Stromal cell of bone marrow (primary cell): Measurements from ENCODE around the gene BICRA.
A peak's percentile ranks its signal among the peaks of the same experiment; 100 is the strongest.
"Not testable (repeated sequence)": the region's sequence is repeated elsewhere in the genome, so short reads cannot be mapped to it uniquely, and the experiment has no call there.

Experiments
- DNase-seq: peaks from one replicate; pipeline ENCODE4 v3.0.0-alpha.2; 2012; ENCODE audit warnings: low read depth

BICRA gene

DNA sequence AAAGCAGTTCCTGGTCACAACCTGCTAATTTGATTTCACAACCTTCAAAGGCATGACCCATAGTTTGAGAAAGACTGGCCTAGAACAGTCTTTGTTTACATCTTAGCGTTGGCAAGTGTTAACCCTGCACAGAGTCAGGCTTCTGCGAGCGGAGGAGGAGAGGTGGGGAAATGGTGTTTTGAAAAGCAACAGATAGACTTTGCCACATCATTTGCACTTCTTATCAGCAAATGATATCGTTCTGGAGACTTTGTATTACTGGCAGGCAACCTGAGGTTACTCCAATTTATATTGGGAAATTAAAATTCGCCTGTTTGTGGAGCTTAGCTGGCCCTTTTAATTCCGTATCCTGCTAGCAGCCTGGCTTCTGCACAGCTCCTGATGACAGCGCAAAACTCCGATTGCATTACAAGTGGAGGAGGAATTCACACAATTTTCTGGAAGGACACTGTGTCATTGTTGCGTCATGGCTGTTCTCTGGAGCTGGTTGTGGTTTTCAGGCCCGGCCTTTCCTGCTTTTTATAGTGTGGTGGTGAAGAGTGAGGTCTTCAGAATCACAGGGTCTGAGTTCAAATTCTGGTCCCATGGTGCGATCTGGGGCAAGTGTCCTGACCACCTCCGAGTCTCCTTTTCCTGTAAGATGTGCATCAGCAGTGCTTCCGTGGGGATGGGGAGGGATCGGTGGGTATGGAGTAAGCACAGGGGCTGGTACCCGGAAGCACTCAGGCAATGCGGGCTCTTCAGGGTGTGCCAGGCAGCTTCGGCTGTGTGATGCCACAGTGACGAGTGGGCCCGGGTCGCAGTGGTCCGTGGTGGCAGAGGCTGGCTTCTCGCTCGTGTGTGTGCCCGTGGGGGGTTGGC lies 55.2 kb downstream of the BICRA start:
- DNase-seq, result peak; percentile 100

GRCh38 chr19:47668556-47668955 lies 59.6 kb downstream of the BICRA start:
- DNase-seq, result not testable (repeated sequence)

DNA sequence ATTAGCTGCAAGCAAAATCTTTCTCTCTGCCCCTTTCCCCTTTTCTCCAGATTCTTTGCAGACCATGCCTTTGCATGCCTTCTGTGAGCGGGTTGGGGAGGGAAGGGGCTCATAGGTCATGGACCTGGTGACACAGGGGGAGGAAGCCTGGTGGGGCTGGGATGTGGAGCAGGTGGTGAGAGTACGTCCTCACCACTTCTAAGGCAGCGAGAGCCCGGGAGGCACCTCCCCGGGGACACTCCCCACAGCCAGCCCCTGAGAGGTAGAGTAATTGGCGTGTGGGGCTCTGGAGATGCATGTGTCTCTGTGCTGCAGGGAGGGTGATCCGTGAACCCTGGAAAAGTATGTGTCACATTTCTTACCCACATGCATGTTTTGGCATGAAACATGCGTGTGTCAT lies 61.8 kb downstream of the BICRA start:
- no peak for DNase-seq

DNA sequence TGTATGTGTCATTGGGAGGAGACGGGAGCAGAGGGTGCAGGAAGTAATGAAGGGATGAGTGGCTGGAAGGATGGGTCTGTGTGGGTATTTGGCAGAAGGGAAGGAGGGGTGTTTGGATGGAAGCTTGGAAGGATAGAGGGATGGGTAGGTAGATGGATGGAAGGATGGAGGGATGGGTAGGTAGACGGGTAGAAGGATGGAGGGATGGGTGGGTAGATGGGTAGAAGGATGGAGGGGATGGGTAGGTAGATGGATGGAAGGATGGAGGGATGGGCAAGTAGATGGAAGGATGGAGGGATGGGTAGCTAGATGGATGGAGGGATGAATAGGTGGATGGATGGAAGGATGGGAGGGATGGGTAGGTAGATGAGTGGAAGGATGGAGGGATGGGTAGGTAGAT lies 62.6 kb downstream of the BICRA start:
- no peak for DNase-seq

DNA sequence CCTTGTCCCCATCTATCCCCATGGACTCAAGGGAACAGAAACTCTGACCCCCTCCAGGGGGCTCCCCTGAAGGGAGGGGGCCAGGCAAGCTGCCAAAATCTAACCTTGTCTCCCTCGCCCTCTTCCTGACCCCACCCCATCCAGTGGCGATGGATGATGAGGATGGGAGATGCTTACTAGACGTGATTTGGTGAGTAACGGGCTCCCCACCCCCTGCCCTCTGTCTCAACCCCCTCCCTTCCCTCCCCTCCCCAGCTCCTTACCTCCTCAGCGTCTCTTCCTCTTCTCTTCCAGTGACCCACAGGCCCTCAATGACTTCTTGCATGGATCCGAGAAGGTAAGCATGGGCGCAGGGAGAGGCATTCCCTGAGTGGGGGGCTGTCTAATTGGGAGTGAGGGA lies 64.5 kb downstream of the BICRA start:
- no peak for DNase-seq

GRCh38 chr19:47674548-47674947 lies 65.6 kb downstream of the BICRA start:
- DNase-seq, result no peak

GRCh38 chr19:47675271-47675670 lies 66.3 kb downstream of the BICRA start:
- no peak for DNase-seq

GRCh38 chr19:47675859-47676258 lies 66.9 kb downstream of the BICRA start:
- DNase-seq, result no peak

DNA sequence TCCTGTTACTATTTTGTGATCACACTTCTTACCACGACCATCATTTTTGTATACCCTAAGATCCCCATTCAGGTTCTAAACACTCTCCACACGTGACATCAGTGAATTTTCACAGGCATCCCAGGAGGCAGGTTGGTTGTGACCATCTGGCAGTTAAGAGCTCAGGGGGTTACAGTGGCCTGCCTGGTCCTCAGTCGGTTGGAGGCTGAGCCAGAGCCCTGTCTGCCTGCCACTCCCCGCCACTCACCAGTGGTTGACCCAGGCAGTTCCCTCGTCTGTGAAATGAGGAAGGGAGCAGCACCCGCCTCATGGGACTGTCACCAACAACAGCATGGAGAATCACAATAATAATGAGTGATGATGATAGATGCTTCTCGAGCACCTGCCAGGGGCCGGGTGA lies 67.9 kb downstream of the BICRA start:
- no peak for DNase-seq

DNA sequence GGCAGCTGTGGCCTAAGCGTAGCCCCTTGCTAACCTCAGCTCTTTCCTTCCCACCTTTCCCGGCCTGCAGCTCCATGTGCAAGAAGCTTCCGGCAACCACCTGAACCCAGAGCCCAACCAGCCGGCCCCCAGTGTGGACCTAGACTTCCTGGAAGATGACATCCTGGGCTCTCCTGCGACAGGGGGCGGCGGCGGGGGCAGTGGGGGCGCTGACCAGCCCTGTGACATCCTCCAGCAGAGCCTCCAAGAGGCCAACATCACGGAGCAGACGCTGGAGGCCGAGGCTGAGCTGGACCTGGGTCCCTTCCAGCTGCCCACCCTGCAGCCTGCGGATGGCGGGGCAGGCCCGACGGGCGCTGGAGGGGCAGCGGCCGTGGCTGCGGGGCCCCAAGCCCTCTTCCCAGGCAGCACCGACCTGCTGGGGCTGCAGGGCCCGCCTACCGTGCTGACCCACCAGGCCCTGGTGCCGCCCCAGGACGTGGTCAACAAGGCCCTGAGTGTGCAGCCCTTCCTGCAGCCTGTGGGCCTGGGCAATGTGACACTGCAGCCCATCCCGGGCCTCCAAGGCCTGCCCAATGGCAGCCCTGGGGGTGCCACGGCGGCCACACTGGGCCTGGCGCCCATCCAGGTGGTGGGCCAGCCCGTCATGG lies 70.4 kb downstream of the BICRA start:
- no peak for DNase-seq

DNA sequence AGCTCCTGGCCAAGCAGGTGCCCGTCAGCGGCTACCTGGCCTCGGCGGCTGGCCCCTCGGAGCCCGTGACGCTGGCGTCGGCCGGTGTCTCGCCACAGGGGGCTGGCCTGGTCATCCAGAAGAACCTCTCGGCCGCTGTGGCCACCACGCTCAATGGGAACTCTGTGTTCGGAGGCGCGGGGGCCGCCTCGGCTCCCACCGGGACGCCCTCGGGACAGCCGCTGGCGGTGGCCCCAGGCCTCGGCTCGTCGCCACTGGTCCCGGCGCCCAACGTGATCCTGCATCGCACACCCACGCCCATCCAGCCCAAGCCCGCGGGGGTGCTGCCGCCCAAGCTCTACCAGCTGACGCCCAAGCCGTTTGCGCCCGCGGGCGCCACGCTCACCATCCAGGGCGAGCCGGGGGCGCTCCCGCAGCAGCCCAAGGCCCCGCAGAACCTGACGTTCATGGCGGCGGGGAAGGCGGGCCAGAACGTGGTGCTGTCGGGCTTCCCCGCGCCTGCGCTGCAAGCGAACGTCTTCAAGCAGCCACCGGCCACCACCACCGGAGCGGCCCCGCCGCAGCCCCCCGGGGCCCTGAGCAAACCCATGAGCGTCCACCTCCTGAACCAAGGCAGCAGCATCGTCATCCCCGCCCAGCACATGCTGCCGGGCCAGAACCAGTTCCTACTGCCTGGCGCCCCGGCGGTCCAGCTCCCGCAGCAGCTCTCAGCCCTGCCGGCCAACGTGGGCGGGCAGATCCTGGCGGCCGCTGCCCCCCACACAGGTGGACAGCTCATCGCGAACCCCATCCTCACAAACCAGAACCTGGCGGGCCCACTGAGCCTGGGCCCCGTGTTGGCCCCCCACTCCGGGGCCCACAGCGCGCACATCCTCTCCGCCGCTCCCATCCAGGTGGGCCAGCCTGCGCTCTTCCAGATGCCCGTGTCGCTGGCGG lies 71.3 kb downstream of the BICRA start:
- DNase-seq, result no peak

DNA sequence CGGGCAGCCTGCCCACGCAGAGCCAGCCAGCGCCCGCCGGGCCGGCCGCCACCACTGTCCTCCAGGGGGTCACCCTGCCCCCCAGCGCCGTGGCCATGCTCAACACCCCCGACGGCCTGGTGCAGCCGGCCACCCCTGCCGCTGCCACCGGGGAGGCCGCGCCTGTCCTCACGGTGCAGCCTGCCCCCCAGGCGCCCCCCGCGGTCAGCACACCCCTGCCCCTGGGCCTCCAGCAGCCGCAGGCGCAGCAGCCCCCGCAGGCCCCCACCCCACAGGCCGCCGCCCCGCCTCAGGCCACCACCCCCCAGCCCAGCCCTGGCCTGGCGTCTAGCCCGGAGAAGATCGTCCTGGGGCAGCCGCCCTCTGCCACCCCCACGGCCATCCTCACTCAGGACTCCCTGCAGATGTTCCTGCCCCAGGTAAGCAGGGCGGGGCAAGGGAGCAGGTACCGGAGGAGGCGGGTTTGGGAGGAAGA lies 72.0 kb downstream of the BICRA start:
- no peak for DNase-seq

GRCh38 chr19:47681388-47681787 lies 72.5 kb downstream of the BICRA start:
- no peak for DNase-seq

- no peak for DNase-seq
Observed at GRCh38 chr19:47681936-47682335, 73.0 kb downstream of the BICRA start.

DNA sequence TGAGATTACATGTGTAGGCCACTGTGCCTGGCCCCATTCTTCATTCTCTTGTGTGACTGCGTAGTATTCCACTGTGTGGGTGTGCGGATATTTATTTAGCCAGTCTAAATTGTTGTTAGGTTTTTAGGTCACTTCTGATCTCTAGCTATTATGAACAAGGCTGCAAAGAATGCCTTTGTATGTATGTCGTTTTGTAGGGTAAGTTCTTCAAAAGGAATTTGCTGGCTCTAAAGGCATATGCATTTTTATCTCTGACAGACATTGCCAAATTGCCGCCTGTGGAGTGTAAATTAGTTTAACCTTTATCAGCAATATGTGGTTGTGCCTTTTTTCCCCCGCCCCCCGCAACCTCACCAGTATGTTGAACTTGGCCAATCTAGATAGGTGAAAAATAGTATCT lies 74.0 kb downstream of the BICRA start:
- DNase-seq, result no peak

DNA sequence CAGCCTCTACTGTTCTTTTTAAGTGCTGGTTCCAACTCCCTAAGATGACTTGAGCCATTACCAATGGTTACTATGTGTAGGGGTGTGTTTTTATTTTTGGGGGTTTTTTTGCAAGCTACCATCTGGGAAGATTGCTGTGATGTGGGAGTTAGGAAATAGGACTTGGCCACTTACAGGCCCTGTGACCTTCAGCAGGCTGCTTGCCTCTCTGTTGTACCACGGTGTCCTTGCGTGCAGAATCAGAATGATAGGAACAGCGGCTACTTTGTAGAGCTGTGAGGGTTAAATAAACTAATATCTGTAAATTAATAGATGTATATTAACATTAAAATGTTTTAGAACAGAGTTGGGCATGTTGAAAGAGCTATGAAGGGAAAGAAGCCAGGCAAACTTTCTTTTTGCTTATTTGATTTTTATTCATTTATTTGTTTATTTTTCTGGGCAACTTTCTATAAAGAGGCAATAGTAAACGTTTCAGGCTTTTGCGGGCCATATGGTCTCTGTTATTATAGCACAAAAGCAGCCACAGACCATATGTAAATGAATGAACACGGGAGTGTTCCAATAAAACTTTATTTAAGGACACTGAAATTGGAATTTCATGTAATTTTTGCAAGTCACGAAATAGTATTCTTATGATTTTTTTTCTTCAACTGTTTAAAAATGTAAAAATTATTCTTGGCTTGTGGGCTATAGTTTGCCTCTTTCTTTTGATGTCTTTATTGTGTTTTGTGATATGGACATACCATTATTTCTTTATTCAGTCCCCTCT lies 77.9 kb downstream of the BICRA start:
- no peak for DNase-seq

- no peak for DNase-seq
Observed at GRCh38 chr19:47687906-47688305, 79.0 kb downstream of the BICRA start.

- DNase-seq, result no peak
Observed at GRCh38 chr19:47691090-47691489, 82.2 kb downstream of the BICRA start.

DNA sequence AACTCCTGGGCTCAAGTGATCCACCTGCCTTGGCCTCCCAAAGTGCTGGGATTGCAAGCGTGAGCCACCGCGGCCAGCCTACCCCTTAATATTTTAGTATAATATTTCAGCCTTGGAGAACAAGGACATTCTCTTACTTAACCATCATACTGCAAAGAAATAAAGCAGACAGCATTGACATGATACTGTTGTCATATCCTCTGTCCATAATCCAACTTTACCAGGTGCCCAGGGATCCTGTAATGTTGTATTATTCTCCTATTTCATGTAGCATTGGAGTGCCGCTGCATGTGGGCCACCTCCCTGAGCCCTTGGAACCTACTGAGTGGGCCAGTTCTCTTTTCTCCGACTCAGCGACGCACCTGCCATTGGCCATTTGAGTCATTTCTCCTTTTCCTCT lies 82.8 kb downstream of the BICRA start:
- DNase-seq, result no peak

- no peak for DNase-seq
Observed at GRCh38 chr19:47693489-47693888, 84.6 kb downstream of the BICRA start.

DNA sequence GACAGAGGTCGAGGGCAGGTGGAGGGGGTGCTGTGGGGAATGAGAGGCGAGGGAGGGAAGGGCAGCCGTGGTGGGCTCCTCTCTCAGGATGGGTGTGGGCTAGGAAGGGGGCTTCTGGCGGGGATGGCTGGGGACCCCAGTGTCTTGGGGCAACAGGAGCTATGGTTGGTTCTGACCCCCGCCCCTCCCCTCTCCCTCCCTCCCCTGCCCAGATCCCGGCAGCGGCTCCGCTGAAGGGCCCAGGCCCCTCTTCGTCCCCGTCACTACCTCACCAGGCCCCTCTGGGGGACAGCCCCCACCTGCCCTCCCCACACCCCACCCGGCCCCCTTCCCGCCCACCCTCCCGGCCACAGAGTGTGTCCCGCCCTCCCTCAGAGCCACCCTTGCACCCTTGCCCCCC lies 85.0 kb downstream of the BICRA start:
- no peak for DNase-seq
